SK-N-MC (cell line): ENCODE measurements around the gene PLXDC2.

Experiments used
- EZH2 ChIP-seq: fragments of 200-600 bp; sonication (generic); IDR thresholded peaks from one replicate; pipeline ENCODE4 v1.6.1; 2017; ENCODE audit warnings: antibody characterized with exemption
- POLR2AphosphoS5 ChIP-seq: IDR thresholded peaks from 2 replicates; pipeline ENCODE4 v1.6.1; 2012; ENCODE audit warnings: mild to moderate bottlenecking, low read depth, low read length, borderline replicate concordance

DNA sequence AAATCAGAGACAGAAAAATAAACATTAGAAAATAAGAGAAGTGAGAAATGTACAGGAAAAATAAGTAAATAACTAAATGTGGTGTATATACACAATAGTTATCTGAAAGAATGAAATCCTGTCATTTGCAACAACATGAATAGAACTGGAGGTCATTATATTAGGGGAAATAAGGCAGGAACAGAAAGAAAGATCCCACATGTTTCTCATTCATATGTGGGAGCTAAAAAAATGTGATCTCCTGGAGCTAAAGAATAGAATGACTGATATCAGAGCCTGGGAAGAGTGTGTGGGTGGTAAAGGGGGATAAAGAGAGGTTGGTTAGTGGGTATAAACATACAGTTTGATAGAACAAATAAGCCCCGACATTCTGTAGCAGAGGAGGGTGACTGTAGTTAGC lies 27.3 kb downstream of the PLXDC2 start:
- no peak for TF ChIP-seq EZH2
- TF ChIP-seq POLR2AphosphoS5: no peak
